Measurements from ENCODE around the gene EDIL3. TPM values are rescaled to one million over a fixed set of nuclear protein-coding genes. Genes with fewer than 3 reads are reported as not detected.

The EDIL3 gene
- total and polyA plus RNA-seq, 2 of the 13 experiments (the other 11 are each of a cell fraction or from before 2014, with no cell fraction given): 0.01 TPM; not detected in 1

- TF ChIP-seq NR2F1 (CRISPR knock-in tag; IDR thresholded peaks at IDR 0.05) (peak in 1 of 2 experiments; percentile 38; a peak in 1 of 4 replicates), ISL2 (CRISPR knock-in tag; IDR thresholded peaks at IDR 0.05) (peak; percentile 93), CREM (IDR thresholded peaks at IDR 0.05) (peak; percentile 66; the same call in 1 of the 2 replicates), CREM (CRISPR knock-in tag; IDR thresholded peaks at IDR 0.05) (no peak), MXD3 (CRISPR knock-in tag; IDR thresholded peaks at IDR 0.05) (no peak), ZNF678 (CRISPR knock-in tag; IDR thresholded peaks at IDR 0.05) (no peak), ZNF234 (CRISPR knock-in tag; conservative IDR thresholded peaks at IDR 0.05) (no peak), IRX3 (CRISPR knock-in tag; IDR thresholded peaks at IDR 0.05; ENCODE audit: borderline replicate concordance, low read depth) (0 out of 2 replicates have a peak, but pooled peaks have one; percentile 48), CEBPG (CRISPR knock-in tag; IDR thresholded peaks at IDR 0.05) (peak; percentile 67), ZBED4 (CRISPR knock-in tag; IDR thresholded peaks at IDR 0.05; ENCODE audit: borderline replicate concordance) (no peak), KDM1A (CRISPR knock-in tag; IDR thresholded peaks at IDR 0.05) (0 out of 2 replicates have a peak, but pooled peaks have one; percentile 30), CBX5 (CRISPR knock-in tag; IDR thresholded peaks at IDR 0.05; ENCODE audit: borderline replicate concordance) (peak; percentile 49; the same call in 1 of the 2 replicates)
- TF ChIP-seq, protein P1, sequence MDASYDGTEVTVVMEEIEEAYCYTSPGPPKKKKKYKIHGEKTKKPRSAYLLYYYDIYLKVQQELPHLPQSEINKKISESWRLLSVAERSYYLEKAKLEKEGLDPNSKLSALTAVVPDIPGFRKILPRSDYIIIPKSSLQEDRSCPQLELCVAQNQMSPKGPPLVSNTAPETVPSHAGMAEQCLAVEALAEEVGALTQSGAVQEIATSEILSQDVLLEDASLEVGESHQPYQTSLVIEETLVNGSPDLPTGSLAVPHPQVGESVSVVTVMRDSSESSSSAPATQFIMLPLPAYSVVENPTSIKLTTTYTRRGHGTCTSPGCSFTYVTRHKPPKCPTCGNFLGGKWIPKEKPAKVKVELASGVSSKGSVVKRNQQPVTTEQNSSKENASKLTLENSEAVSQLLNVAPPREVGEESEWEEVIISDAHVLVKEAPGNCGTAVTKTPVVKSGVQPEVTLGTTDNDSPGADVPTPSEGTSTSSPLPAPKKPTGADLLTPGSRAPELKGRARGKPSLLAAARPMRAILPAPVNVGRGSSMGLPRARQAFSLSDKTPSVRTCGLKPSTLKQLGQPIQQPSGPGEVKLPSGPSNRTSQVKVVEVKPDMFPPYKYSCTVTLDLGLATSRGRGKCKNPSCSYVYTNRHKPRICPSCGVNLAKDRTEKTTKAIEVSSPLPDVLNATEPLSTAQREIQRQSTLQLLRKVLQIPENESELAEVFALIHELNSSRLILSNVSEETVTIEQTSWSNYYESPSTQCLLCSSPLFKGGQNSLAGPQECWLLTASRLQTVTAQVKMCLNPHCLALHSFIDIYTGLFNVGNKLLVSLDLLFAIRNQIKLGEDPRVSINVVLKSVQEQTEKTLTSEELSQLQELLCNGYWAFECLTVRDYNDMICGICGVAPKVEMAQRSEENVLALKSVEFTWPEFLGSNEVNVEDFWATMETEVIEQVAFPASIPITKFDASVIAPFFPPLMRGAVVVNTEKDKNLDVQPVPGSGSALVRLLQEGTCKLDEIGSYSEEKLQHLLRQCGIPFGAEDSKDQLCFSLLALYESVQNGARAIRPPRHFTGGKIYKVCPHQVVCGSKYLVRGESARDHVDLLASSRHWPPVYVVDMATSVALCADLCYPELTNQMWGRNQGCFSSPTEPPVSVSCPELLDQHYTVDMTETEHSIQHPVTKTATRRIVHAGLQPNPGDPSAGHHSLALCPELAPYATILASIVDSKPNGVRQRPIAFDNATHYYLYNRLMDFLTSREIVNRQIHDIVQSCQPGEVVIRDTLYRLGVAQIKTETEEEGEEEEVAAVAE (CRISPR knock-in tag; IDR thresholded peaks at IDR 0.05; ENCODE audit: borderline replicate concordance): 0 out of 2 replicates have a peak, but pooled peaks have one; percentile 42
- TF ChIP-seq, protein P2, sequence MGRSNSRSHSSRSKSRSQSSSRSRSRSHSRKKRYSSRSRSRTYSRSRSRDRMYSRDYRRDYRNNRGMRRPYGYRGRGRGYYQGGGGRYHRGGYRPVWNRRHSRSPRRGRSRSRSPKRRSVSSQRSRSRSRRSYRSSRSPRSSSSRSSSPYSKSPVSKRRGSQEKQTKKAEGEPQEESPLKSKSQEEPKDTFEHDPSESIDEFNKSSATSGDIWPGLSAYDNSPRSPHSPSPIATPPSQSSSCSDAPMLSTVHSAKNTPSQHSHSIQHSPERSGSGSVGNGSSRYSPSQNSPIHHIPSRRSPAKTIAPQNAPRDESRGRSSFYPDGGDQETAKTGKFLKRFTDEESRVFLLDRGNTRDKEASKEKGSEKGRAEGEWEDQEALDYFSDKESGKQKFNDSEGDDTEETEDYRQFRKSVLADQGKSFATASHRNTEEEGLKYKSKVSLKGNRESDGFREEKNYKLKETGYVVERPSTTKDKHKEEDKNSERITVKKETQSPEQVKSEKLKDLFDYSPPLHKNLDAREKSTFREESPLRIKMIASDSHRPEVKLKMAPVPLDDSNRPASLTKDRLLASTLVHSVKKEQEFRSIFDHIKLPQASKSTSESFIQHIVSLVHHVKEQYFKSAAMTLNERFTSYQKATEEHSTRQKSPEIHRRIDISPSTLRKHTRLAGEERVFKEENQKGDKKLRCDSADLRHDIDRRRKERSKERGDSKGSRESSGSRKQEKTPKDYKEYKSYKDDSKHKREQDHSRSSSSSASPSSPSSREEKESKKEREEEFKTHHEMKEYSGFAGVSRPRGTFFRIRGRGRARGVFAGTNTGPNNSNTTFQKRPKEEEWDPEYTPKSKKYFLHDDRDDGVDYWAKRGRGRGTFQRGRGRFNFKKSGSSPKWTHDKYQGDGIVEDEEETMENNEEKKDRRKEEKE (IDR thresholded peaks at IDR 0.05): no peak
- TF ChIP-seq, protein P3, sequence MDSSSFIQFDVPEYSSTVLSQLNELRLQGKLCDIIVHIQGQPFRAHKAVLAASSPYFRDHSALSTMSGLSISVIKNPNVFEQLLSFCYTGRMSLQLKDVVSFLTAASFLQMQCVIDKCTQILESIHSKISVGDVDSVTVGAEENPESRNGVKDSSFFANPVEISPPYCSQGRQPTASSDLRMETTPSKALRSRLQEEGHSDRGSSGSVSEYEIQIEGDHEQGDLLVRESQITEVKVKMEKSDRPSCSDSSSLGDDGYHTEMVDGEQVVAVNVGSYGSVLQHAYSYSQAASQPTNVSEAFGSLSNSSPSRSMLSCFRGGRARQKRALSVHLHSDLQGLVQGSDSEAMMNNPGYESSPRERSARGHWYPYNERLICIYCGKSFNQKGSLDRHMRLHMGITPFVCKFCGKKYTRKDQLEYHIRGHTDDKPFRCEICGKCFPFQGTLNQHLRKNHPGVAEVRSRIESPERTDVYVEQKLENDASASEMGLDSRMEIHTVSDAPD (CRISPR knock-in tag; IDR thresholded peaks at IDR 0.05): no peak
Observed at GRCh38 chr5:84091127-84091799, 293.4 kb downstream of the EDIL3 start (continued).

All from HepG2 (cell line).